Fibroblast of pulmonary artery (primary cell): ENCODE measurements around the gene ANKRD62.

ENCODE experiments used
- DNase-seq: peaks from one replicate; pipeline ENCODE4 v3.0.0-alpha.2; 2010; ENCODE audit warnings: low read depth
- H3K4me3 ChIP-seq: replicated peaks from 2 replicates; pipeline ENCODE4 v1.5.1; 2011; ENCODE audit warnings: low read depth, mild to moderate bottlenecking, control low read depth, low read length, moderate library complexity
- CTCF ChIP-seq: IDR thresholded peaks from 2 replicates; pipeline ENCODE4 v1.5.1; 2011; ENCODE audit warnings: mild to moderate bottlenecking, control low read depth, low read length, inconsistent platforms; ENCODE audit errors: missing control alignments

Gene ANKRD62

DNA sequence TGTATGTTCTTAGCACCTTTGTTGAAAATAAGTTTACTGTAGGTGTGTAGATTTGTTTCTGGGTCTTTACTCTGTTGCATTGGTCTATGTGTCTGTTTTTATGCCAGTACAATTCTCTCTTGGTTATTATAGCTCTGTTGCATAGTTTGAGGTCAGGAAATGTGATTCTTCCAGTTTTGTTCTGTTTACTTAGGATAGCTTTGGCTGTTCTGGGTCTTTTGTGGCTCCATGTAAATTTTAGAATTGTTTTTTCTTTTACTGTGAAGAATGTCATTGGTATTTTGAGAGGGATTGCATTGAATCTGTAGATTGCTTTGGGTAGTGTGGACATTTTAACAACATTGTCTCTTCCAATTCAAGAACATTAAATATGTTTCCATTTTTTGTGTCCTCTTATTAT lies 69.1 kb downstream of the ANKRD62 start:
- DNase-seq: no peak
- TF ChIP-seq CTCF: no peak

DNA sequence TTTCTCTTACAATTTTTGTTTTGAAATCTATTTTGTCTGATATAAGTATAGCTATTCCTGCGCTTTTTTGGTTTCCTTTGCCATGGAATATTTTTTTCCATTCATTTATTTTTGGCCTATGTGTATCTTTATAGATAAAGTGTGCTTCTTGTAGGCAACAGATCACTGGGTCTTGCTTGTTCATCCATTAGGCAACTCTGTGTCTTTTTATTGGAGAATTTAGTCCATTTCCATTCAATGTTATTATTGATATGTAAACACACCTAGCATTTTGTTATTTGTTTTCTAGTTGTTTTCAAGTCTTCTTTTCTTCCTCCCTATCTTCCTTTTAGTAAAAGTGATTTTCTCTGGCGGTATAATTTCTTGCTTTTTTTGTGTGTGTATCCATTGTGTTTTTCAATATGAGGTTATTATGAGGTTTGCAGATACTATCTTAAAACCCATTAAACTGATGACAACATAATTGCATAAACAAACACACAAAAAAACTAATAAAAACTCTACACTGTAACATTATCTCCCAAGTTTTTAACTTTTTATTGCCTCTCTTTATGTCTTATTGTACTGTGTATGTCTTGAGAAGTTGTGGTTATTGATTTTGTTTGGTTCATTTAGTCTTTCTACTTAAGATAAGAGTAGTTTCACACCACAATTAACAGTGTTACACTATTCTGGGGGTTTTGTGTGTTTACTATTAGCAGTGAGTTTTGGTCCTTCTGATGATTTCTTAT lies 71.6 kb downstream of the ANKRD62 start:
- no peak for TF ChIP-seq CTCF
- no peak for DNase-seq
- no peak overlapping the region for H3K4me3 ChIP-seq

More for the DNA sequence above, 69.1 kb downstream of the ANKRD62 start:
- H3K4me3 ChIP-seq: no peak overlapping the region
